CD14-positive monocyte (primary cell): Measurements from ENCODE around the gene CNTNAP5. TPM values are rescaled to one million over a fixed set of nuclear protein-coding genes. Genes with fewer than 3 reads are reported as not detected.

Source experiments
- DNase-seq, 3 donors: peaks; one replicate each; pipeline ENCODE4 v3.0.0-alpha.2; 2011 to 2022
- H2AFZ ChIP-seq: 2 replicates; pipeline ENCODE4 v1.6.0; 2012; ENCODE audit warnings: mild to moderate bottlenecking, low read depth, low read length, inconsistent platforms; ENCODE audit not compliant: insufficient read depth, poor library complexity, severe bottlenecking
- H3K27ac ChIP-seq, 2 donors: 1 replicate in 1 of 2; 2 replicates in 1 of 2; pipeline ENCODE4 v1.5.1; 2012 to 2013; ENCODE audit warnings: low read length in 2 of 2, control low read depth in 1 of 2, inconsistent platforms in 1 of 2, low read depth in 1 of 2, mild to moderate bottlenecking in 1 of 2
- H3K27me3 ChIP-seq, 2 donors: one replicate each; pipeline versions ENCODE4 v1.6.0 to v1.6.1; 2011 to 2013; ENCODE audit warnings: low read length in 2 of 2; ENCODE audit not compliant: control insufficient read depth in 2 of 2, insufficient read depth in 2 of 2
- H3K36me3 ChIP-seq, 2 donors: replicated peaks in 1 of 2; 1 replicate in 1 of 2; 2 replicates in 1 of 2; pipeline versions ENCODE4 v1.5.1 to v1.6.1; 2012 to 2013; ENCODE audit warnings: low read length in 2 of 2, control low read depth in 1 of 2, inconsistent platforms in 1 of 2, mild to moderate bottlenecking in 1 of 2; ENCODE audit not compliant: insufficient read depth in 2 of 2, control insufficient read depth in 1 of 2
- H3K4me1 ChIP-seq, 2 donors: 1 replicate in 1 of 2; 2 replicates in 1 of 2; pipeline versions ENCODE4 v1.5.1 to v1.6.1; 2012 to 2013; ENCODE audit warnings: low read length in 2 of 2, control low read depth in 1 of 2, inconsistent platforms in 1 of 2, mild to moderate bottlenecking in 1 of 2, moderate library complexity in 1 of 2; ENCODE audit not compliant: insufficient read depth in 2 of 2, control insufficient read depth in 1 of 2
- H3K4me2 ChIP-seq: replicated peaks from 2 replicates; pipeline ENCODE3; 2012; ENCODE audit warnings: low read length, moderate library complexity, mild to moderate bottlenecking; ENCODE audit not compliant: poor library complexity, severe bottlenecking; ENCODE audit errors: extremely low read depth
- H3K4me3 ChIP-seq, 3 experiments: fragments of 200-600 bp in 1 of 3; sonication (generic) in 1 of 3; replicated peaks in 1 of 3; 1 replicate in 2 of 3; 2 replicates in 1 of 3; pipeline ENCODE4 v1.5.1; 2011 to 2013; ENCODE audit warnings: low read length in 3 of 3, mild to moderate bottlenecking in 3 of 3, control low read depth in 2 of 3, low read depth in 2 of 3, inconsistent platforms in 1 of 3, moderate library complexity in 1 of 3
- H3K79me2 ChIP-seq: 2 replicates; pipeline ENCODE4 v1.6.0; 2012; ENCODE audit warnings: mild to moderate bottlenecking, control low read depth, inconsistent platforms, low read length, moderate library complexity; ENCODE audit not compliant: insufficient read depth
- H3K9ac ChIP-seq: 2 replicates; pipeline ENCODE4 v1.6.0; 2017; ENCODE audit warnings: low read length, mild to moderate bottlenecking; ENCODE audit not compliant: insufficient read depth, poor library complexity, severe bottlenecking
- H3K9me3 ChIP-seq, 2 donors: replicated peaks in 1 of 2; 1 replicate in 1 of 2; 2 replicates in 1 of 2; pipeline versions ENCODE4 v1.5.1 to v1.6.1; 2012 to 2013; ENCODE audit warnings: low read length in 2 of 2, control low read depth in 1 of 2; ENCODE audit not compliant: control insufficient read depth in 1 of 2, insufficient read depth in 1 of 2
- H4K20me1 ChIP-seq: 2 replicates; pipeline ENCODE4 v1.6.0; 2012; ENCODE audit warnings: mild to moderate bottlenecking, low read length, control low read depth, moderate library complexity; ENCODE audit not compliant: insufficient read depth
- H3K27ac Mint-ChIP-seq, 7 donors: one replicate each; pipeline ENCODE4 v1.8.0; 2020; ENCODE audit warnings: mild to moderate bottlenecking in 7 of 7, mixed read lengths in 7 of 7, moderate library complexity in 6 of 7, inconsistent platforms in 2 of 7
- H3K27me3 Mint-ChIP-seq, 3 donors: one replicate each; pipeline ENCODE4 v1.8.0; 2021 to 2022; ENCODE audit warnings: low read depth in 3 of 3, mild to moderate bottlenecking in 3 of 3, mixed read lengths in 3 of 3, moderate library complexity in 3 of 3, inconsistent platforms in 1 of 3
- H3K36me3 Mint-ChIP-seq, 2 donors: one replicate each; pipeline ENCODE4 v1.8.0; 2020; ENCODE audit warnings: mixed read lengths in 2 of 2, inconsistent platforms in 1 of 2, mild to moderate bottlenecking in 1 of 2
- H3K4me1 Mint-ChIP-seq: one replicate; pipeline ENCODE4 v1.8.0; 2020; ENCODE audit warnings: mild to moderate bottlenecking, mixed read lengths
- H3K4me3 Mint-ChIP-seq, 2 donors: one replicate each; pipeline ENCODE4 v1.8.0; 2020; ENCODE audit warnings: mild to moderate bottlenecking in 2 of 2, mixed read lengths in 2 of 2, moderate library complexity in 1 of 2
- H3K9me3 Mint-ChIP-seq, 7 donors: one replicate each; pipeline ENCODE4 v1.8.0; 2020 to 2022; ENCODE audit warnings: mixed read lengths in 7 of 7, mild to moderate bottlenecking in 6 of 7, moderate library complexity in 6 of 7, inconsistent platforms in 2 of 7
- WGBS: methylation state at CpG from one replicate; pipeline ENCODE4 v1.1.5; 2013; ENCODE audit warnings: missing lambda C conversion rate; ENCODE audit not compliant: insufficient coverage; 5-methylcytosine and 5-hydroxymethylcytosine counted together
- intact Hi-C, 2 donors: fragments of 100-400 bp; cut with micrococcal nuclease; formaldehyde crosslinking; loops; one replicate each; pipeline versions ENCODE4 v1.15.0 to v1.15.1; 2023
- polyA plus RNA-seq, 3 donors: library from polyadenylated mRNA; depleted of rRNA in 1 of 3; unstranded in 2 of 3; stranded (reverse) in 1 of 3; fragments of 300-500 nt in 2 of 3; fragments of >200 nt in 1 of 3; fragmentation: Illumina TruSeq in 2 of 3; gene quantifications; 1 replicate in 2 of 3; 2 replicates in 1 of 3; pipeline ENCODE4 v1.2.3, GENCODE V29; 2012 to 2021
- TF ChIP-seq, protein P1 (sequence below): fragments of 200-600 bp; IDR thresholded peaks from one replicate; pipeline ENCODE4 v1.8.0; 2022; ENCODE audit warnings: antibody characterized with exemption, mild to moderate bottlenecking

The CNTNAP5 gene
- polyA plus RNA-seq, 3 donors = not detected

DNA sequence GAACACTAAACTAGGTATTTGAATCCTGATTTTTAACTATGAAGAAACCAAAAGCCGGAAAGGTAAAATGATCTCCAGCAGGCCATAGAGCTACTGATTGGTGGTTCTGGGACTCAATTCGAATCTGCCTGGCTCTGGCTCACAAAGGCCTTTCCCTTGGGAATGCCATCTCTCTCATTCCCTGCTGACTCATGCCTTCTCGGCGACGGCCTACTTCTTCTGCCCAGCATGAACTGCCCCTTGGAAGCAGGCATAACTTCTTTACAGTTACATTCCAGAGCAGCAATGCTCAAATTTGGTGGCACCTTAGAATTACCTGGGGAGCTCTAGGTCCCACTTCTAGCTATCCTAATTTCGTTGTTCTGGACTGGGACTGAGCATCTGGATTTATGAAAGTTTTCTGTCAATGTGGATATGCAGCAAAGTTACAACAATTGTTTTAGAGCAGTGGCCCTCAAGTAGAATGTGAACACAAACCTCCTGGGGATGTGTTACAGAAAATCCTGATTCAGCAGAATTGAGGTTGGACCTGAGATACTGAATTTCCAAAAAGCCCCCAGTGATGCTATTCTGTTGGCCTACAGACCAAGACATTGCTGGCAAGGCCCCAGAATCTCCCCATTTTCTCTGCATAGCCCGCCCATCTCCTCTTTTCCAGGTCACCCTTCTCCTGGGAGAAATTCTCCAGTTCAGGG, 261.1 kb downstream of the CNTNAP5 start:
- no peak for DNase-seq
- no peaks in the 10 kb centered on the region for H3K79me2 ChIP-seq
- no peak overlapping the region for H3K4me2 ChIP-seq
- TF ChIP-seq, protein P1, sequence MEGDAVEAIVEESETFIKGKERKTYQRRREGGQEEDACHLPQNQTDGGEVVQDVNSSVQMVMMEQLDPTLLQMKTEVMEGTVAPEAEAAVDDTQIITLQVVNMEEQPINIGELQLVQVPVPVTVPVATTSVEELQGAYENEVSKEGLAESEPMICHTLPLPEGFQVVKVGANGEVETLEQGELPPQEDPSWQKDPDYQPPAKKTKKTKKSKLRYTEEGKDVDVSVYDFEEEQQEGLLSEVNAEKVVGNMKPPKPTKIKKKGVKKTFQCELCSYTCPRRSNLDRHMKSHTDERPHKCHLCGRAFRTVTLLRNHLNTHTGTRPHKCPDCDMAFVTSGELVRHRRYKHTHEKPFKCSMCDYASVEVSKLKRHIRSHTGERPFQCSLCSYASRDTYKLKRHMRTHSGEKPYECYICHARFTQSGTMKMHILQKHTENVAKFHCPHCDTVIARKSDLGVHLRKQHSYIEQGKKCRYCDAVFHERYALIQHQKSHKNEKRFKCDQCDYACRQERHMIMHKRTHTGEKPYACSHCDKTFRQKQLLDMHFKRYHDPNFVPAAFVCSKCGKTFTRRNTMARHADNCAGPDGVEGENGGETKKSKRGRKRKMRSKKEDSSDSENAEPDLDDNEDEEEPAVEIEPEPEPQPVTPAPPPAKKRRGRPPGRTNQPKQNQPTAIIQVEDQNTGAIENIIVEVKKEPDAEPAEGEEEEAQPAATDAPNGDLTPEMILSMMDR = no peak
- Mint-ChIP-seq H3K27ac (peak overlapping the region in 1 of 7 donors; percentile 30), H3K9me3 (peaks cover 0 to 26% (median 6%) of the 10 kb centered on the region in 7 donors), H3K4me3 (no peak overlapping the region), H3K4me1 (no peaks in the 10 kb centered on the region), H3K27me3 (peaks cover 0 to 2% (median 0%) of the 10 kb centered on the region in 3 donors), H3K36me3 (no peaks in the 10 kb centered on the region)
- intact Hi-C loops = no loop called here
- no peaks in the 10 kb centered on the region for H3K27me3 ChIP-seq
- no peak overlapping the region for H3K9ac ChIP-seq
- H2AFZ ChIP-seq = no peak overlapping the region
- H3K9me3 ChIP-seq = peaks cover 16 to 18% of the 10 kb centered on the region in 2 donors
- 78% methylated on average over 6 of the region's 7 CpGs for WGBS
- H4K20me1 ChIP-seq = no peaks in the 10 kb centered on the region
- H3K36me3 ChIP-seq = no peaks in the 10 kb centered on the region
- H3K4me3 ChIP-seq = no peak overlapping the region
- H3K27ac ChIP-seq = no peak overlapping the region
- no peaks in the 10 kb centered on the region for H3K4me1 ChIP-seq

DNA sequence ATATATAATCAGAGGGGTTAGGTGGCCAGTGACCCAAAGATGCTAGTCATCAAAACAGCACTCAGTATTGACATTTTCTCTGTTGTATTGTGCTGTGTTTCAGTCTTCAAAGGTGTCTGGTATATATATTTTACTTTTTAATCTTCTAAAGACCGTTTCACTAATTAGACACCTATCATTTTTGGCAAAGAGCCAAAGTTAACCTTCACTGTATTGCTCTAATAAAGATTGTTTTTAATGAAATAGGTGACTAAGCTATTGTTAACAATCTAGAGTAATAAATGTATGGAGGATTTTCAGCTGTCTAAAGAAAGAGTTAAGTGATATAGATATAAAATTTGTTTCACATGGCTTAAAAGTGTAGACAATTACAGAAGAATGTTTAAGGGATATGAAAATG, 264.0 kb downstream of the CNTNAP5 start:
- no peak overlapping the region for H3K27ac ChIP-seq
- no peaks in the 10 kb centered on the region for H3K27me3 ChIP-seq
- H3K9me3 ChIP-seq = peaks cover 2 to 7% of the 10 kb centered on the region in 2 donors
- Mint-ChIP-seq H3K27me3 (peaks cover 0 to 2% (median 0%) of the 10 kb centered on the region in 3 donors), H3K4me3 (no peak overlapping the region), H3K36me3 (no peaks in the 10 kb centered on the region), H3K4me1 (no peaks in the 10 kb centered on the region), H3K9me3 (peaks cover 0 to 28% (median 6%) of the 10 kb centered on the region in 7 donors), H3K27ac (no peak overlapping the region)
- H3K4me1 ChIP-seq = no peaks in the 10 kb centered on the region
- no peak overlapping the region for H3K4me2 ChIP-seq
- WGBS = no CpG with 5 or more reads among the region's 1 CpG
- H3K79me2 ChIP-seq = no peaks in the 10 kb centered on the region
- no peaks in the 10 kb centered on the region for H3K36me3 ChIP-seq
- TF ChIP-seq, protein P1 = no peak
- no peak overlapping the region for H3K4me3 ChIP-seq
- no peak overlapping the region for H2AFZ ChIP-seq
- no peak overlapping the region for H3K9ac ChIP-seq
- no peaks in the 10 kb centered on the region for H4K20me1 ChIP-seq
- no peak for DNase-seq
- intact Hi-C loops = no loop called here
